GM12892 (cell line): ENCODE measurements around the gene HELT.

Experiments used
- POLR2A ChIP-seq: IDR thresholded peaks from 2 replicates; pipeline ENCODE4 v1.6.1; 2011; ENCODE audit warnings: low read depth, low read length, control low read depth
- POLR2AphosphoS5 ChIP-seq: IDR thresholded peaks from 2 replicates; pipeline ENCODE4 v1.6.1; 2011; ENCODE audit warnings: low read depth, low read length, control low read depth

DNA sequence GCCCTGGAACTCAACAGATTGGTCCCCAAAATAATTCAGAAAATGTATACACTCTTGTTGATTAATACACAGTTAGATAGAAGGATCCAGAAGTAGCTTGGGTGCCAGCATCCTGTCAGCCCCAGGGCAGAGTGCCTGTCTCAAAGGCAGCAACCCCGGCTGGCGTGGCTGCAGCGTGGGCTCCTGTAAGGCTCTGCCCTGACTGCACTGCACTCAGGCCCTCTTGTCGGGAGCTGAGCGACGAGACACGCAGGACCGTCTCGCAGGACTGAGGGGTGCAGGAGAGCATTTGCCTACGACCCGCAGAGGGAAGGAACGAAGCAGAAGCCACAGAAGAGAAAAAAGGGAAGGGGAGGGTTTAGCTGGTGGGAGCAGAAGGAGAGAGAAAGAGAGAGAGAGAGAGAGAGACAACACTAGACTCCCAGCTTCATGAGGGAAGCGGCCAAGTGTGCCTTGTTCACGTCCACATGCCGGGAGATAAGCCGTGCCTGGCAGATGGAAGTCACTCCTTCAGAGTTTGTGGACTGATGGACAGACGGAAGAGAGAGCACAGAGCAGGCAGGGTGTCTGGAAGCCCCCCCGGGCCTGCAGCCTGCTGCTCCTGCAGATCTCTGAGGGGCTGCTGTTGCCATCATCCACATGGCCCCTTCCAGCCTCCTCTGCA lies 38.7 kb upstream of the HELT start:
- no peak for TF ChIP-seq POLR2A
- TF ChIP-seq POLR2AphosphoS5: no peak
